Mammary microvascular endothelial cell (primary cell): ENCODE measurements around the gene SMG1. TPM values are rescaled to one million over a fixed set of nuclear protein-coding genes. Genes with fewer than 3 reads are reported as not detected.

ENCODE experiments used
- total RNA-seq: library from RNA; depleted of rRNA; stranded (reverse); fragments of >200 nt; gene quantifications from 2 replicates; pipeline ENCODE4 v1.2.3, GENCODE V29; 2015

Gene SMG1
- total RNA-seq = 20.8 and 36.4 TPM in 2 replicates

DNA sequence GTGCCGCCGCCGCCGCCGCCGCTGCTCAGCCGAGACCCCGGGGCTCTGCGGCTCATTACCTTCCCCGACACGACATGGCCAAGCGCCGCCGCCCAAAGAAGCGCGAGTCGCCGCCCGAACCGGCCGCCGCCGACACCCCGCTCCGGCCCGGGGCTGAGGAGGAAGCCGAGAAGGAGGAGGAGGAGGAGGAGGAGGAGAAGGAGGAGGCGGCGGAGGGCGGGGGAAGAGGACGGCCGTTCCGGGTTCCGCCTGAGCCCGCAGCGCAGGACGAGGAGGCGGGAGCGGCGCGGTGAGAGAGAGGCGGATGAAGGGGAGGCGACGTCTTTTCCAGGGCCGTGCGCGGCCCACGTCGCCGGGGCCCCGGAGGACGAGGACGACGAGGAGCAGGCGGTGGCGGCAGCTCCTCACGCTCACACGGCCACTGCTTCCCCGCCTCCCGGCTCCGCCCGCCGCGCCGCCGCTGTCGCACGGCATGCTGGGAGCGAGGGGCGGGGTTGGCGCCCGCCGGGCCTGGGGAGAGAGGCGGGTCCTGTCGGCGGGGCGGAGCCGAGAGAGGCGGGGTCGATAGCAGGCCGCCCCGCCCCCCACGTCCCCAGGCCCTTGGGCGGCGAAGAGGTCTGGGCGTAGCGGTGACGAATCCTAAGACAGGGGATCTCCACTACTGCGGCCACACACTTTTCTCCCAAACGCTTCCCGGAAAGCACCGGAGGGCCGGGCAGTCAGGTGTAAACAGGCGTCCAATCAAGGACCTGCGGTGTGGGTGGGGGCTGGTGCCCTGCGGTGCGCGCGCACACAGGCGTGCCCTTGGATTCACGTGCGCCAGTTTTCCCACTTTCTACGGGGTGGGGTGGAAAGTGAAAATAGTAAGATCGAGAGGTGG is at the start of gene SMG1:
TSS of gene SMG1 (minus strand) at position 423 of the 880 bp plus-strand sequence. CDS start at position 56, 367 bp downstream.

DNA sequence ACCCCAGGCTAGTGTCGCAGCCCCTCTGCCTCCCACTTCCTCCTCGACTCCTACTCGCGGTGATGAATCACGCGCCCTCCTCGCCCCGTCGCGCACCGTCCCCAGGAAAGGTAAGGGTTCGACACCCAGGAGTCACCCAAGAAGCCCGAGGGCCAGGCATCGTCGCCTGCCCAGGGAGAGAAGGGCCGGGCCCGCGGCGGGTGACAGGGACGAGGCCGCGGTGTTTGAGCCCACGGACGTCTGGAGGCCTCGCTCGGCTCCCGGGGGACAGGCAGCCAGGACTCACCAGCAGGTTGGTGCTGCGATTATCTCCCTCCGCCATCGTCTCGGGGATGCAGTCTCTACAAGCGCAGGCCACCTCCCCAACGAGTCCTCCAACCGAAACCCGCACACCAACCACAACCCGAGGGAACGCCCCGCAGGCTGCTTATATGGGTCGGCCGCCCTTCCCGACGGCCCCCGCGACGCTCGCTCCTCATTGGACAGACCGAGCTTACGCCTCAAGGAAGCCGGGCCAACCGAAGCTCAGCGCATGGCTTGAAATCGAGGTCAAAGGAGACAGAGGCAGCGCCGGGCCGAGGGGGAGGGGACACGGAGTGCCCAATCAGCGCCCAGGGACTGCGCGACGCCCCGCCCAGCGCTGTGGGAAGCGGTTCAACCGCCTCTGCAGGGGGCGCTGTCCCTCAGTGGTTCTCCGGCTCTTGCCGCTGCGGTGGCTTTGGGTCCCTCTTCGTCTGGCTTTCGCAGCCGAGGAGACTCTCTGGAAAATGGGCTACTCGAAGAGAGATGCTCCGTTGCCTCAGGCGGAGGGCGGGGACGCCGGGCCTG is 124.8 kb downstream of the SMG1 start, which contains the start of gene ARL6IP1:
TSS of gene ARL6IP1 (minus strand) at position 405 of the 828 bp plus-strand sequence. CDS start at position 322, 83 bp downstream.

GRCh38 chr16:18789850-18790706 is 136.1 kb downstream of the SMG1 start, which contains the start of gene RPS15A:
RPS15A (minus strand) TSS chr16:18790334; CDS start chr16:18789113, 1,221 bp downstream.

Other genes starting within 250 kb of the SMG1 start
- gene RPS15A, start 136.1 kb downstream of the SMG1 start, total RNA-seq = 2,615 and 2,871 TPM in 2 replicates
- 287 and 331 TPM in 2 replicates for gene ARL6IP1, start 124.9 kb downstream of the SMG1 start, total RNA-seq
- 1.5 and 2.5 TPM in 2 replicates for gene TMC7, start 57.5 kb upstream of the SMG1 start, total RNA-seq
- 9.6 and 15.7 TPM in 2 replicates for gene COQ7, start 141.2 kb upstream of the SMG1 start, total RNA-seq
- 29.0 and 30.9 TPM in 2 replicates for gene ITPRIPL2, start 187.6 kb upstream of the SMG1 start, total RNA-seq
- gene SYT17, start 241.8 kb upstream of the SMG1 start, total RNA-seq = 0.15 and 0.80 TPM in 2 replicates